ENCODE results near the gene EPHB6. TPM values are rescaled to one million over a fixed set of nuclear protein-coding genes. Genes with fewer than 3 reads are reported as not detected.
A peak's percentile ranks its signal among the peaks of the same experiment; 100 is the strongest.

EPHB6 gene
- polyA plus RNA-seq, 3 donors = 17.3 to 23.9 (median 23.5) TPM

DNA sequence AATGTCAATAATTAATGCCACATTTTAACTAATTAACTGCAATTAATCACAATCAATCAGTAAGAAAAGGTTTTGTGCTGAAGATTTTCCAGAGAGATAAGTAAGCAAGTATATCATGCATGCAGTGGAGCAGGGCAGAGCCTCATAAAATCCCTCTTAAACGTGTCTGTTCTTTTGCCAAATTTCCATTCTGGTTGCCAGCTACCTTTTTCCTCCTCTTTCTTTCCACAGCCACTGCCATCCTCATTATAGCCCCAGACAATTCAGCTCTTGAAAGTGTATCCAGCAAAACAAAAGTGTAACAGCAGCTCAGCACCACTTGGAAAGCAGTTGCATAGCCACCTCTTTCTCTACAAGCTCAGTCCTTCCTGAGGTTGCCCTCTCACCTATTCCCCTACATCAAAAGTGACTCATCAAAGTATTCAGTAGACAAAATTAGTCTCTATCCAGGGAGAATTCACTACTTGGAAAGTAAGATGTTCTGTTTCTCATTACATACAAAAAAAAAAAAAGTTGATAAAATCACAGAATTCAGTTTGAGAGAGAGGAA lies 26.9 kb upstream of the EPHB6 start:
- DNase-seq (ENCODE audit: extremely low read depth in 1 of 11, low read depth in 9 of 11, low spot score in 4 of 11) = no peak

DNA sequence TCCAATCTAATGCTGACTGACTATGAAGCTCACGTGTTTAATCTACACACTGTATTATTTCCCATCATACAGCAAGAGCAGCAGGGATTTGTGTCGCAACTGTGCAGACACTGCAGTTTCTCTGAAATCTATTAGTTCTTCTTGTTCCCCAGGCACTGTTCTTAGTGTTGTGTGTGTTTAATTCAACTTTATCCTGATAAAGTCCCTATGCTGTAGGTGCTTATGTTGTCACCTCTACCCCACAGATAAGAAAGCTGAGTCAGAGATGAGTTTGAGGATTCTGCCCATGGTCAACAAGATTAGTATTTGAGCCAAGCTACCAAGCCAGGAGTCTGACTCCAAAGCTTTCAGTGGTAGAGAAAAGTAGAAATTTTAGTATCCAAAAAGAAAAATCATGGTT lies 22.5 kb upstream of the EPHB6 start:
- DNase-seq (ENCODE audit: extremely low read depth in 1 of 11, low read depth in 9 of 11, low spot score in 4 of 11) = no peak

DNA sequence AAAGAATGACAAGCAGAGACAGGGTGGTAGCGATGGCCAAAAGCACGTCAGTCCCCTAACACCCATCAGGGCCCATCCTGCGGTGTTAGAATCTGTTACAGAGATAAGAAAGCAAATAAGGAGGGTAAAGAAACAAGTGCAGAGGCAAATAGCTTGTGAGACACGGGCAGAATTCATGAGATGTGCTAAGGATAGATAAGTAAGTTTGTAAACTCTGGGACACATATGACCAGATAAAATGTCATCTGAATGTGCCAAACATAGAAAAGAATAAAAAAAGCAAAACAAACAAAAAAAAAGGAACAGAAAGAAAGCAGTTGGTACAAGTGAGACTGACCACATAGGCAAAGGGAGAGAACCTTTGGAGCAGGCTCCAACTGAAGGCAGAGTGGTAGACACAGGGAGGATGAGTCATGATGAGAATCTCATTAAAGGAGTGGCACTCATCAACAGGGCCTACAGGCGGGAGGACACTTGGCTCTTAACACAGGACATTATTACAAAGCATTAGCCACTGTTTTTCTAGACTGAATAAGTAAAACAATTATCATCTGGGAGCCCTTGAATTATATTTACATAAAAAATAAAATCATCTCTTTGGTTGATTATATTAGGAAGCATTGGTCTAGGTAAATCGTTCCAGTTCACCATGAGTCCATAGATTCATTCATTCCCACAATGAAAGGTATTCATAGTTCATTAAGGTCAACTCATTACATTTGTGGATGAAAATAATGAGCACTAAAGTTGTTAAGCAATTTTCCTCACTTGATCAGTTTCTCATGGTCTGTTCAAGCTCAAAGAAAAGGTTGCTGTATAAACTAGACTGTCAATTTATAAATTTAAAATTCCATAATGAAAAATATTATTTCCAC lies 21.5 kb upstream of the EPHB6 start:
- DNase-seq (ENCODE audit: extremely low read depth in 1 of 11, low read depth in 9 of 11, low spot score in 4 of 11) = no peak

DNA sequence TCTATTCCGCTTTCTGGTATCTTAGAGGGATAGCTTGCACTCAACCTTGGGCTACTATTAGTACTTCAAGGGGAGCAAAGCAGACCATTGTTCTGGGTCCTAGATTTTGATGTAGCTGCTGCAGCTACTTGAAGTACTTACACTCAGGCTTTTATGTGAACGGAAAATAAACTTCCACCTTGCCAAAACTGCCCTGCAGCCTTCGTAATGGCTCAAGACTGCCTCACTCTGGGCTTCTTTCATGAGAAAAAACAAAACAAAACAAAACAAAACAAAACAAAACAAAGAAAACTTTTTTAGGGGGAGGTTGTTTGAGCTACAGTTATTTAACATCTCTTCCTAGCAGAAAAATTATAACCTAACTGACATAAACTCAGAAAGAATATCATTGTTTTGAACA lies 19.4 kb upstream of the EPHB6 start:
- no peak for DNase-seq (ENCODE audit: extremely low read depth in 1 of 11, low read depth in 9 of 11, low spot score in 4 of 11)

DNA sequence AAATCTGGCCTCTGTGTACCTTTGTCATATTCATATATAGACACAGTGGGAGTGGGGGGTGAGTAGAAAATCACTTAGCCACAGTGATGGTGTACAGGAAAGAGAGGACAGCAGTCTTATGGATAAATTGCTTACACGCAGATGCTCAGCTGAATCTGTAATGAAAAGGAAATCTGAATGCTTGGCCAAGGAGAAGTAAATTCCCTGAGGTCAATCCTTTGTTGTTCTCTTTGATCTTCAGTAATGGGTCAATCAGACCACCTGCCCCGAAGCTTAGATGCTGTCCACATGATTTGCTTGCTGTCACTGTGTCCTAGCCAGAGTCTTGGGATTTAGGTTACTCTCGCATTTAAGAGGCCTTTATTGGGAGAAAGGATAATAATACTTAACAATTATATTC lies 18.4 kb upstream of the EPHB6 start:
- DNase-seq (ENCODE audit: extremely low read depth in 1 of 11, low read depth in 9 of 11, low spot score in 4 of 11) = no peak

DNA sequence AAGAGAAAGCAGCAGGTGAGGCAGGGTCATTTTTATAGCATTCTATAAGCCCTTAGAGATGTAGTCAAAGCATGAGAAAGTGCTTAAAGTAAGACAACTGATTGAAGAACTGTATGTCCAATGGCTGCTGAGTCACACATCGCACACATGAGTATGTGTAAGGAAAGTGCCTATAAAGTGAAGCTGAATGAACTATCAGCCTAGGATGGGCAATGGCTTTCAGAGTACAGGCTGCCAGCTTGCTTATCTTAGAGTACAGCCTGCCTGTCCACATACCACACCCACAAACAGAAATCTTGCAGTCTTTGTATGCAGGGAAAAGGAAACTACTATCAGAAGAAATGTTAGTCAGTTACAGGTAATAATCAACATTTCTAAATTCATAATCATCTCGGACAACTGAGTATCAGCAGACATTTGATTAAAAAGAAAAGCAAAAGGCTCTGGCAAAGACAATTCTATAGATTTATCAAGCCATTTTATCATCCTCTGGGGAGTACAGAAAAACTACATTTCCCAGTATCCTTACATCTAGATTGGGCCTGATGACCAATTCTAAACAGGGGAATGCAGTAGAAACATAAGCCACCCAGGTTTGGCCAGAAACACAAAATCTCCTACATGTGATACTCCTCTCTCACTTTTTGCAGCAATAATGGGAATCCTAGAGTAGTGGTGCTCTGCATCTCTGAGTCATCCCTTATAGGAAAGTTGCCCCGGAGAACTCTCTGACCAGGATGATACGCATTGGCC lies 16.2 kb upstream of the EPHB6 start:
- DNase-seq (ENCODE audit: extremely low read depth in 1 of 11, low read depth in 9 of 11, low spot score in 4 of 11) = no peak

DNA sequence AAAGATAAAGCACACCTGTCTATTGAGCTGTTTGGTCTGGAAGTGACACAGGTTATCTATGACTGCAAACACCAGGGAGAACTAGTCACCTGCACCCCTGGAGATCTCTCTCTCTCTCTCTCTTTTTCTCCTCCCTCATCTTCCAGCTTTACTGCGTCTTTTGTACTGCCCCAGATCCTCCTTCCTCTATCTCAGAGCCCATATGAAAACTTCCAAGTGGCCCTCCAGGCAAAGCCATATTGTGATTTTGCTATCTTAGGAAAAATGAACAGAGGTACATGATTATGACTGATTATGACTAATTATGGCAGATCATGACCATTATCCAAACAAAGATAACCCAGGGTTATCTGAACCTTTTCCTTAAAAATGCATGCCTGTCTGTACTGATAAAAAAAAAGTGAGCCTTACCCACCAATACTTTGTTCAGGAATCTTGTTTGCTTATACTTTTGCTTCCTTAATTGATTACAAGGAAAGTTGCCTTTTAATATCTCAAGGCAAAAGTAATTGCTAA lies 12.6 kb upstream of the EPHB6 start:
- no peak for DNase-seq (ENCODE audit: extremely low read depth in 1 of 11, low read depth in 9 of 11, low spot score in 4 of 11)

DNA sequence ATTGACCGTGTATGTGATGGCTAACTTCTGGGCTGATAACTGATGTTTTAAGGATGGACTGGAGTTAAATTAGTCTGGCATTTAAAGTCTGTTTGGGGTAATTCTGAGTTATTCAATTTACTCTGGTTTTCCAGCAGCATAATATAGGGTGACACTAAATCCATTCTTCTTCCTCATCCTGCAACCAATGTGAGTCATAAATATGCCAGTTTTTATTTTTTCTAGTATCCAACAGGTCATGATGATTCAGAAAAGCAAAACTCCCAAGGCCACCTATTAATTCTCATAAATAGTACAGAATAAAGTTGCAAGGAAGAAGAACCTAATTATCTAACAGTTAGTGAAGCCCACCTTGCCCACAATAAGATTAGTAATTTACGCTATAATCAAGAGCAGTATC lies 7.5 kb upstream of the EPHB6 start:
- no peak for DNase-seq (ENCODE audit: extremely low read depth in 1 of 11, low read depth in 9 of 11, low spot score in 4 of 11)

DNA sequence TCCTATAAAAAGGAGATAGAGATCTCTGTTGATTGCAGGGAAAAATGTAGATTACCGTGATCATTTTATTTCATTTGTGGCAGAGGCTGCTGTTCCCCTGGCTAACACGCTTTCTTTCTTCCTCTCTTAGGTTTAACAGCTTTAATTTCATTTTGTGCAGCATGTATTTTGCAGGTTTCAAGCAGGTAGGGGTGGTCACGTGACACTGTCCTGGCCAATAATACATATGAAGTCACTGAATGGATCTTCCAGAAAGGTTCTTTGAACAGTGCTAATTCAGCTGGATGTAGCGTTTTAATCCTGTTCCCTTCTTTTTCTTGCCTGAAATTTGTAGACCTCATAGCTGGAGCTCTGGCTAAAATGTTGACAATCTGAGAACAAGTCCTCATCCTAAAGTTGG lies 3.6 kb upstream of the EPHB6 start:
- no peak for DNase-seq (ENCODE audit: extremely low read depth in 1 of 11, low read depth in 9 of 11, low spot score in 4 of 11)

DNA sequence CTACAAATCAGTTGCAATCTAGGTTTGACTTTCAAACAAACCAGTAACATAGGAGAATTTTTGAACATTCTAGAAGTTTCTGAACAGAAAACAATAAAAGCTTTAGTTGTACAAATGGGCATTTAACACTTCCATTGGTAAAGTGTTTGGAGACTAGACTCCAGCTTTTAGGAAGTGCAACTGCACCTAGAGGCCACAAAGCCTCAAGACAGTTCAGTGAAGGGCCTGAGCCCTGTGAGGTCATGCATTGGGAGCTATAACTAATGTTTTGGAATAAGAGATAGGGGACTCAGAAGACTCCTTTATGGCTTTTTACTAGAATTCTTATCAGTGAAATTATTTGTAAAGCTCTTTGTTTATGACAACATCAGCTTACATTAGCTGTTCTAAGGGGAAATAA lies 3.0 kb upstream of the EPHB6 start:
- no peak for DNase-seq (ENCODE audit: extremely low read depth in 1 of 11, low read depth in 9 of 11, low spot score in 4 of 11)

DNA sequence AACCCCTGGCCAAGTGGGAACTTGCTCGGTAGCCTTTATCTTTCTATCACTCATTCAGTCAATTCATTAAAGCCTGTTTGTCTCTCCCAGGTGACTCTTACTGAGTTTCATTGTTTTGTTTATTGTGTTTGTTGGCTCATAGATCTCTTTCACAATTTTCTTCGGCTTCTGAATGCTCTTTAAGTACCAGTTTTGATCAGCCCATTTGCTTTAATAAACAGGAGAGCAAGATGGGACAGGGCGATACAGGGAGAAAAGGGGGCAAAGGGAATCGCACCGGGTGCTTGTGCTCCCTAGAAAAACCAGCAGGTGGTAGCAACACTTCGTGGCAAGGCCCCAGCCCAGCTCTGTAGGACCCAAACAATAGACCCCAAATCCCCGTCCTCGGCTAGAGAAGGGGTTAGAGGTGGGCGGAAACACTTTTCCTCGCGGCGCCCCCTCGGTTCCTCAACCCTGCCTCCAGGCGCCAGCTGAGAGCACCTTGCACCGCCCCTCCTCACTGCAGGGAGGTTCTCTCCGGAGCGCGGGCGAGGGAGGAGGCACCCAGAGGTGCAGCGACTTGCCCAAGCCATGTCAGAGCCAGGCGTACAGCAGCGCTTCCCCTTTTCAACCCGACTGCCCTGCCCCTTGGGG lies 1.0 kb upstream of the EPHB6 start:
- DNase-seq (ENCODE audit: extremely low read depth in 1 of 11, low read depth in 9 of 11, low spot score in 4 of 11) = peak in 10 of 11 donors; percentile 46 to 66 (median 58)

DNA sequence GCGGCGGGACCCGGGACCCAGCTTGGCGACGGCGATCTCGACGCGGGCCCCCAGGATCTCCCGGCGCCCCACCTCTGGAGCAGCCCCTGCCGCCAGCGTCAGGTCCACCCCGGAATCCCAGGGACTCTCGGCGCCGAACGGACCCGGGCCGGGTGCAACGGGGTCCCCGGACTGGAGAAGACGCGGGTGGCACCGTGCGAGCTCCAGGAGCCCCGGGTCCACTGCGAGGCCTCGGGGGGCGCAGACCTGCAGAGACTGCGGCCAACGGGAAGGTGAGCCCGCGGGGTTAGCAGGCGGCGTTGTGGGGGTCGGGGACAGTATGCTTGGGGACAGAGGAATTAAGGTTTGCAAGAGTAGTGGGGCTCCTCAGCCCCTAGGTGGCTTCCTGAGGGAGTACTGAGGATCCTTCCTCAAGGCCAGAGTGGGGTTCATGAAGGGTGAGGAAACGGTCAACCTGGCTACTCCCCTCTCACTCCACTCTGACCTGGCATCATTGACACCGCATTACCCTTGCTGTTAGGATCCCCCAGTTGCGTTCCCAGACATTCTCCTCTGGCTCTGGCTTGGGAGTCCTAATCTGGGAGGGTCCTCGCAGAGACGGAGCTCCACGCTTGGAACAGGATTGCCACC lies 353 bp downstream of the EPHB6 start:
- DNase-seq (ENCODE audit: extremely low read depth in 1 of 11, low read depth in 9 of 11, low spot score in 4 of 11) = peak in 2 of 11 donors; percentile 7 to 18

DNA sequence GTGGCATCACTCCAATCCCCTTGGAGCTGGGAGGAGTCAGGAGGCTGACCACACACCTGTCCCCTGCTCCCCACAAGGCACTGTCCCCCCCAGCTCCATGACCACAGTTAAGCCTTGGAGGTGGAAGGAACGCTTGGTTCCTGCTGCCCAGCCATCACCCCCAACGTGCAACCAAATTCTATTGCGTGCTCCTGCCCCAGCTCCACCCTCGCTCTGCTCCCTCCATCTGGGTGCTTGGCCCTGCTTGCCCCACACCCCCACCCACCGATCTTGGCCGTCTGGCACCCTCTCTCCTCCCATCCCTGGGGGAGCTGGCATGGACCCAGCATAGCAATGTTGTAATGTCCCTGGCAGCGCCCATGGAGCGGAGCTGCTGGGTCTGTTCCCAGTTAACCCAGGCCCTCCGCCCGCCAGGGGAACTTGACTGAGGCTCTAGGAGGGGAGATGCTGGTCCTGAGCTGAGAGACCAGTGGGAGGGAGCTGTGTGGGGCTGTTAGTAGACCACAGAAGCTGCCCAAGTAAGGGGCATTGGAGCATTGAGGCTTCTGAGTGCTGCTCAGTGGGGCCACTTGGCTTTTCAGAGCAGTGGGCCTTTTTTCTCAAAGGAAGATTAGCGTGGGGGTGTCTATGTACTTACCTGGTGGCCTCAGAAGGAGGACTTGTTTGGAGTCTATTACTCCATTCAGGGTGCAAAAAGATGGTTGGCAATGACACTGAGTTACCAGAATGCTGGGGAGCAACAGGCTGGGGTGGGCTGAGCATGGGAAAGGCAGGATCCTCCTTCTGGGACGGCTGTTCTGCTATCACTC lies 1.1 kb downstream of the EPHB6 start:
- no peak for DNase-seq (ENCODE audit: extremely low read depth in 1 of 11, low read depth in 9 of 11, low spot score in 4 of 11)

DNA sequence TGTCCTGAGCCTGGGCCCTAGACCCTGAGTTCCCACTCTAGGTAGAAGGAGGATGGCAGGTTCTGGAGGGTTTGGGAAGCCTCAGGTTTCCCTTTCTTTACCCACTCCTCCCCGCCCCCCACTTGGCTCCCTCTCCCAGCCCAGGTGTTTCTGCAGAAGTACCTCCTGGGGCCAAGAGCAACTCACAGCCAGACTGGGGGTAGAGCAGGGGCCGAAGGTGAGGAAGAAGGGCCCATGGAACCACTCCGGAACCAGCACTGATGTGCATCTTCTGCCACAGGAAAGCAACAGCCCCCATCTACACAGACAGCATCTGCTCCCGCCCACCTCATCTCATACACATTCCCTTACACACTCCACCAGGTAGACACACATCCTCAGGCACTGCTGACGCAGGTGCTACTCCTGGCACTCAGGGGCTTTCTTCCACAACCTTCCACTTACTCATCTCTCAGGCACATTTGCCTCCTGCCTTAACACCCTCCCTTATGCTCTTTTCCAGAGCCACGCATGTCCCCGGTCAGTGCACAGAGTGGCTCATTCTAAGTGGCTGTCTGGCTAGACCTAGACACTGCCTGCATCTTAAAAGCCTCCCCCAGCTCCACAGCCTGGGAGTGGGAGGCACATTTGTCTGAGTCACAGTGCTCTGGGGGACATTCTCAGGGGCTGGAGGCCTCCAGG lies 1.8 kb downstream of the EPHB6 start:
- no peak for DNase-seq (ENCODE audit: extremely low read depth in 1 of 11, low read depth in 9 of 11, low spot score in 4 of 11)

DNA sequence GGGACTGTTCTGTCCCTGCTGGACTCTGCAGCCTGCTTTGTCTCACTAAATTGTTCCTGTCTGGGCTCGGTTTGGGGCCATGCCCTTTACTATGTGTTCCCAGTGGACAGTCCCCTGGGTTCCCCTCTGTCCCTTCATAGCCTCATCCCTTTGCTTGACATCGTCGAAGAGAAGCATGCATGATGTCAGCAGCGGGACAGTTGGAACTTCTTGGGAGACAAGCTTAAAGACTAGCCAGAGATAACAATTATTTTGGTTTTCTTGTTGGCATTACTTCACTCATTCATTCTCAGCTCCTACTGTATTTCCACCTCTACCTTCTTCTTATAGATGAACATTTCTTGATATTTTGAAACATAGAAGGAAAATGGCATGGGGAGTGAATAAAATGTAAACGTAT lies 2.7 kb downstream of the EPHB6 start:
- DNase-seq (ENCODE audit: extremely low read depth in 1 of 11, low read depth in 9 of 11, low spot score in 4 of 11) = no peak

DNA sequence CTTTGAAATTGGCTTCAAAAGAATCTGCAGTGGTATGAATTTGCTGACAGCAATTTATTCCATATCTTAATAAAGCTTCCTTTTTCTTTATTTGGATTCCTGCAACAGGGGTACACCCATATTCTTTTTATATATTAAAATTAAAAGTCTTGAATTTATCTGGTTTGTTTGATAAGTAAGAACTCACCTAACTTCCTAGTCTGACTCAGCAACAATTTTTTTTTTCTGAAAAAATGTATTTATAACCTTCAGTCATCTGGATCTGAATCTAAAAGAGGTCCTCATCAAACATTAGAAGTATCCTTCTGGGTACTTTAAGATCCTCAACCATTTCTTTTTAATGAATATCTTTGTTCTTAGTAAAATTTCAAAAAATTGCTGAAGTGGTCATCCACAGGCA lies 4.5 kb downstream of the EPHB6 start:
- no peak for DNase-seq (ENCODE audit: extremely low read depth in 1 of 11, low read depth in 9 of 11, low spot score in 4 of 11)

DNA sequence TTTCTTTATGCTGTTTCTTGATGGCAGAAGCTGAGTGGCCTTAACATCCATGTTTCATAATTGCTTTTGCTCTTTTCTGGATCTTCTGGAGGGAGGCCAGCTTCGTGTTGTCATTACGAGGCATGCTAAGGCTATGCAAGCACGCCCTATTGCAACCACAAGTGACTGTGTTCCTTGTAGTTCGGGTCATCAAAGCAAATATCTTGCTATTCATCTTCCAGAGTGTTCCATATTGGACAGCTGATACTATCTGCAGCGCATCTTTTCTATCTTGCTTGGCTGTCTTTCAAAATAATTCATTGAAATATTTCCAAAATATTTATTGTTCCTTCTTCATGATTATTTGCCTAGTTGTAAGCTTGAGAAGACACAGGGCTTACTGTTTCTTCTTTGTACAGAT lies 5.0 kb downstream of the EPHB6 start:
- peak in 1 of 11 donors; percentile 15 for DNase-seq (ENCODE audit: extremely low read depth in 1 of 11, low read depth in 9 of 11, low spot score in 4 of 11)

DNA sequence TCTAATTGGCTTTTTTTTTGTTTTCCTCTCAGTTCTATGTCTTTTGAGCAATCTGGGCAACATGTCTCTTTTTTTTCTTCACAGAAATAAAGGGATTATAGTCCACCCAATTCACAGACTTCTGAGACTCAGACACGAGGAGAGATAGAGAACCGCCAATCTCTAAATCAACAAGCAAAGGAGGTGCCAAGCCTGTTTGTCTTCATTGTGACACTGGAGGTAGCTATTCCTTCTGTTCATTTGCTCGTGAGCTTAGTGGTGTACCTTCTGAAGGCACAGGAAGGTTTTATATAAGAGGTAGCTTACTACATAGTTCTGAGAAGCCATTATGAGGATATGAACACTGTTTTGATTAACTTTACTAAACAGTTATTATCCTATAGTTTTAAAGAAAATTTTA lies 6.1 kb downstream of the EPHB6 start:
- no peak for DNase-seq (ENCODE audit: extremely low read depth in 1 of 11, low read depth in 9 of 11, low spot score in 4 of 11)
